Upper lobe of left lung (tissue), 6 donors: ENCODE data around the gene CDK5RAP2. TPM values are rescaled to one million over a fixed set of nuclear protein-coding genes. Genes with fewer than 3 reads are reported as not detected.

ENCODE experiments used
- ATAC-seq, 2 donors: fragments of 200-7000 bp; cut with Tn5 transposase; one replicate each; pipeline ENCODE4 v1.9.1; 2022; ENCODE audit warnings: mild to moderate bottlenecking in 2 of 2, moderate library complexity in 2 of 2; ENCODE audit not compliant: low FRiP score in 2 of 2
- DNase-seq, 2 donors: peaks; one replicate each; pipeline ENCODE4 v3.0.0-alpha.2; 2019 to 2020
- H3K27ac ChIP-seq, 4 donors: fragments of 200-600 bp; sonication (generic); one replicate each; pipeline ENCODE4 v1.5.1; 2016 to 2019
- H3K27me3 ChIP-seq, 4 donors: fragments of 200-600 bp; sonication (generic); one replicate each; pipeline ENCODE4 v1.5.1; 2017 to 2019
- H3K36me3 ChIP-seq, 4 donors: fragments of 200-600 bp; sonication (generic); one replicate each; pipeline ENCODE4 v1.5.1; 2016 to 2019
- H3K4me1 ChIP-seq, 4 donors: fragments of 200-600 bp; sonication (generic); one replicate each; pipeline ENCODE4 v1.5.1; 2018 to 2019
- H3K4me3 ChIP-seq, 4 donors: fragments of 200-600 bp; sonication (generic); one replicate each; pipeline ENCODE4 v1.5.1; 2017 to 2019; ENCODE audit warnings: mild to moderate bottlenecking in 2 of 4, moderate library complexity in 1 of 4
- H3K9me3 ChIP-seq, 4 donors: fragments of 200-600 bp; sonication (generic); one replicate each; pipeline ENCODE4 v1.5.1; 2018 to 2019
- CTCF ChIP-seq, 6 experiments: fragments of 450-650 bp in 4 of 6; fragments of 200-600 bp in 2 of 6; sonication (generic) in 2 of 6; IDR thresholded peaks; one replicate each; pipeline ENCODE4 v1.5.1; 2016 to 2019; ENCODE audit warnings: antibody characterized with exemption in 6 of 6
- EP300 ChIP-seq, 4 donors: sonication (generic); formaldehyde crosslinking; IDR thresholded peaks; one replicate each; pipeline ENCODE4 v1.5.1; 2017; ENCODE audit warnings: antibody characterized with exemption in 4 of 4, control low read depth in 2 of 4
- POLR2A ChIP-seq, 4 donors: fragments of 450-650 bp; IDR thresholded peaks; one replicate each; pipeline ENCODE4 v1.5.1; 2016 to 2017; ENCODE audit warnings: antibody characterized with exemption in 4 of 4, mild to moderate bottlenecking in 2 of 4
- POLR2AphosphoS5 ChIP-seq, 2 donors: sonication (generic); formaldehyde crosslinking; IDR thresholded peaks; one replicate each; pipeline ENCODE4 v1.5.1; 2017; ENCODE audit warnings: antibody characterized with exemption in 2 of 2
- WGBS, 2 donors: methylation state at CpG; one replicate each; pipeline ENCODE4 v1.1.5; 2017 to 2018; 5-methylcytosine and 5-hydroxymethylcytosine counted together
- total RNA-seq, 6 donors: library from RNA; depleted of rRNA in 4 of 6; stranded (reverse); fragments of >200 nt in 4 of 6; gene quantifications; one replicate each; pipeline versions ENCODE4 v1.1.0 to v1.2.1, GENCODE V29; 2016 to 2021
- donor health status: DM: no; HTN: no; CAD: no; lungs with moderate emphysema.
- donor health status: DM: no; HTN: yes; CAD: no; lungs with severe emphysema.

CDK5RAP2 gene
- total RNA-seq, 6 donors from 2014 or later = 41.7 to 137 (median 51.6) TPM

GRCh38 chr9:120344230-120344629, 235.7 kb downstream of the CDK5RAP2 start:
- Histone ChIP-seq H3K9me3 (no peaks in the 10 kb centered on the region), H3K4me1 (no peaks in the 10 kb centered on the region), H3K27me3 (no peaks in the 10 kb centered on the region), H3K36me3 (no peaks in the 10 kb centered on the region), H3K27ac (no peak overlapping the region), H3K4me3 (no peak overlapping the region)
- no peak for TF ChIP-seq EP300 (IDR thresholded peaks at IDR 0.05)
- no peak for TF ChIP-seq POLR2AphosphoS5 (IDR thresholded peaks at IDR 0.05)
- no peak for TF ChIP-seq CTCF (IDR thresholded peaks at IDR 0.05)
- TF ChIP-seq POLR2A (IDR thresholded peaks at IDR 0.05) = no peak
- no peak for ATAC-seq
- DNase-seq = no peak
- WGBS, 2 donors = 85 to 92% methylated on average over 2 of the region's 2 CpGs

- DNase-seq = no peak
- TF ChIP-seq CTCF (IDR thresholded peaks at IDR 0.05) (no peak), EP300 (IDR thresholded peaks at IDR 0.05) (no peak)
- no peak overlapping the region for H3K4me3 ChIP-seq
- 92 to 94% methylated on average over 2 of the region's 2 CpGs for WGBS, 2 donors
- ATAC-seq = no peak
- no peaks in the 10 kb centered on the region for H3K36me3 ChIP-seq
- H3K4me1 ChIP-seq = no peaks in the 10 kb centered on the region
- H3K9me3 ChIP-seq = no peaks in the 10 kb centered on the region
- no peak overlapping the region for H3K27ac ChIP-seq
- H3K27me3 ChIP-seq = no peaks in the 10 kb centered on the region
Measured at GRCh38 chr9:120343416-120343815, 236.6 kb downstream of the CDK5RAP2 start.

Other genes starting within 250 kb of the CDK5RAP2 start
- gene MEGF9, start 134.3 kb upstream of the CDK5RAP2 start, total RNA-seq = 100 to 1,000 TPM in 1 of 6 donors, 10 to 100 TPM in 5; 30.4 to 130 (median 71.0) TPM
- 100 to 1,000 TPM in 1 of 6 donors, 10 to 100 TPM in 5; 42.2 to 149 (median 79.7) TPM for gene FBXW2, start 213.2 kb upstream of the CDK5RAP2 start, total RNA-seq